GM21825 (cell line): Measurements from ENCODE around the gene TRRAP.
"Not testable (repeated sequence)": the region's sequence is repeated elsewhere in the genome, so short reads cannot be mapped to it uniquely, and the experiment has no call there.

Experiments used
- ATAC-seq: cut with Tn5 transposase; IDR thresholded peaks from one replicate; pipeline ENCODE4 v1.9.1; 2021; ENCODE audit warnings: mild to moderate bottlenecking, moderate library complexity; ENCODE audit not compliant: unreplicated experiment

The TRRAP gene

GRCh38 chr7:98864731-98865453 is 13.4 kb upstream of the TRRAP start:
- no peak for ATAC-seq

GRCh38 chr7:98866351-98866750 is 12.0 kb upstream of the TRRAP start:
- no peak for ATAC-seq

DNA sequence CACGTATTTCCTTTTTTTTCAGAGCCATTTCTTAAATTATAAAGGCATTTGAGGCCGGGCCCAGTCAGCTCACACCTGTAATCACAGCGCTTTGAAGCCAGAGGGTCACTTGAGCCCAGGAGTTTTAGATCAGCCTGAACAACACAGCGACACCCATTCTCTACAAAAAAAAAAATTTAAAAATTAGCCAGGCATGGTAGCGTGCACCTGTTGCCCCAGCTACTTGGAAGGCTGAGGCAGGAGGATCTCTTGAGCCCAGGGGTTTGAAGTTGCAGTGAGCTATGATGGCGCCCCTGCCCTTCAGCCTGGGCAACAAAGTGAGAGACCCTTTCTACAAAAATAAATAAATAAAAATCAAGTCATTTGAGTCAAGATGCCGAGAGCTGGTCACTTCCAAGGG is 11.6 kb upstream of the TRRAP start:
- no peak for ATAC-seq

DNA sequence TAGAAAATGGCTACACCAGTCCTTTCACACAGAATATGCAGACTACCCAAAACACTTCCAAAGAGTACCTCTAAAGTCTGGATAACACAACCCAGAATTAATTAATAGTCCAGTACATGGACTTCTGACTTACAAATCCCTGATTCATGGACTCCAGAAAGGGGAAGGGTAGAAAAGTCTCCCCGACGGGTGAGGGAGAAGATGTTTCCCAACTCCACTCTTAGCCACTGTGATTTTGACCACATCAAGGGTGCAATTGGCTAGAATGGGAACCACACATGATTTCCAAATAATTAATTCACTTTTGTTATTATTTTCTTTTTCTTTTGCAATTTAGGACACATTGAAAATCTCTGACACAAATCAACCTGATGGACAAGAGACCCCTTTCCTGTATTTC is 9.9 kb upstream of the TRRAP start:
- no peak for ATAC-seq

- ATAC-seq, result no peak
Measured at GRCh38 chr7:98869027-98869596, 9.2 kb upstream of the TRRAP start.

- peak; percentile 9 for ATAC-seq
Measured at GRCh38 chr7:98869597-98870120, 8.7 kb upstream of the TRRAP start, which contains the start of gene TMEM130. Gene TMEM130, minus strand, starts transcription at chr7:98870014. Its CDS starts 153 bp downstream, at chr7:98869861.

DNA sequence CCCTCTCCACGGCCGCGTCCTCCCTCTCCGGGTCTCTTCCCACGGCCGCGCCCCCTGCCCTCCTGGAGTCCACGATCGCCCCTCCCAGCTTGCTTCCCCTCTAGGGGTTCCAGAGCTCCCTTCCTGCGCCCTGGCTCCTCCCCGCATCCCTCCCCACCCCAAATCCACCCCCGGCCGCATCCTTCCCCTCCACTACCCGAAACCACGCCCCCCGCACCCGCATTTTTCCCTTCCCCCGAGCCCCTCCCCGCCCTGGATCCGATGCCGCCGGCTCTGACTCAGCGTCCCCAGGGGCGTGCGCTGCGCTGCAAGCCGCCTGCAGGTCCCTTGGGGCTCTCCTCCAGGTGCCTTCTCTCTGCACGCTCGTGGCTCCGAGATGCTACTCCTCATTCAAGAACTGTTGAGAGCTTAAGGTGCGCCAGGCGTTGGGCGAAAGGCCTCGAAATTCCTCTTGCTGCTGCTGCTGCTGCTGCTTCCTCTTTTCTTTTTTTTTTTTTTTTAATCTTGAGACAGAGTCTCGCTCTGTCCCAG is 8.1 kb upstream of the TRRAP start:
- ATAC-seq, result peak; percentile 92

DNA sequence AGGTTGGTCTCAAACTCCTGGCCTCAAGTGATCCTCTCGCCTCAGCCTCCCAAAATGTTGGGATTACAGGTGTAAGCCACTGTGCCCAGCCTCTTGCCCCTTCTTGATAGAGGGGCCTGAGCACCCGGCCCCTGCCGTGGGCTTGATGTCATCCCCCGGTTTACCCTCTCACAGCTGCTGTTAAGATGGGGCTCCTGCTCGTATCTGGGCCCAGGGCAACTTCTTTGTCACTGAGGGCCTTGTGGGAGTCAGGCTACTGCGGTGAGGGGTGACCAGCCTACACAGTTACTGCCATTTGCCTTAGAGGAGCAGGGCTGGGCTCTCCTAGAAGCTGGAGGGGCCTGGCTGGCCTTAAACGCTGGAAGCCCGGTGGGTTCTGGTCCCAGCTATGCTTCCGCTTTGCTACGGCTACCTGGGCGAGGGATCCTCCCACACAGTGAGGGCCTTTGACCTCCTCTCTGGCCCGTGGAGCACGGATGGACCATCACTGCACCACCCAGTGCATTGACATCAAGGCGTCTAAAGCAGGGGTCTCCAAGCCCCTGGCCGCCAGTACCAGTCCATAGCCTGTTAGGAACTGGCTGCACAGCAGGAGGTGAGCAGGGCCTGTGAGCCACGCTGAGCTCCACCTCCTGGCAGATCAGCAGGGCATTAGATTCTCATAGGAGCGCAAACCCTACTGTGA is 7.4 kb upstream of the TRRAP start:
- ATAC-seq, result no peak

- ATAC-seq, result no peak
Measured at GRCh38 chr7:98872328-98872924, 5.9 kb upstream of the TRRAP start.

DNA sequence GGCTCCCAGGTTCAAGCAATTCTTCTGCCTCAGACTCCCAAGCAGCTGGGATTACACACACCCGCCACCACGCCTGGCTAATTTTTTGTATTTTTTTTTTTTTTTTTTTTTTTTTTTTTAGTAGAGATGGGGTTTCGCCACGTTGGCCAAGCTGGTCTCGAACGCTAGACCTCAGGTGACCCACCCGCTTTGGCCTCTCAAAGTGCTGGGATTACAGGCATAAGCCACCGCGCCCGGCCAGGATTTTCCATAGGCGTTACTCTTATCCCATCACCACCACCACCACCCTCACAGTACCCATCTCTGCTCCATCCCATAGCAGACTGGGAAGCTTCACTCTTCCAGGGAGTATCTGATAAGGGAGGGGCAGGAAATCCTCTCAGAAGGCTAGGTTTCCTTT is 4.7 kb upstream of the TRRAP start:
- not testable (repeated sequence) for ATAC-seq

- no peak for ATAC-seq
Measured at GRCh38 chr7:98874942-98875341, 3.4 kb upstream of the TRRAP start.

GRCh38 chr7:98875501-98875900 is 2.8 kb upstream of the TRRAP start:
- ATAC-seq, result no peak

DNA sequence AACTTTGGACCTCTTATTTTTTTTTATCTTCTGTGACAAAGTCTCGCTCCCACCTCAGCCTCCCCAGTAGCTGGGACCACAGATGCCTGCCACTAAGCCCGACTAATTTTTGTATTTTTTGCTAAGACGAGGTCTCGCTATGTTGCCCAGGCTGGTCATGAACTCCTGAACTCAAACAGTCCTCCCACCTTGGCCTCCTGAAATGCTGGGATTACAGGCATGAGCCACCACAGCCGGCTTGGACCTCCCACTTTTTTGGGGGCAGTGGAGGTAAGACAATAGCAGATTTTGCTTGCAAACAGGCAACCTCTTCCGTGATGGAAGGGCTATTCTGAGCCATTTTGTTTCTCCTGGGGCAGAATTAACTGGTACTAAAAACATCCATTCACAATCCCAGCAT is 1.2 kb upstream of the TRRAP start:
- ATAC-seq, result no peak

DNA sequence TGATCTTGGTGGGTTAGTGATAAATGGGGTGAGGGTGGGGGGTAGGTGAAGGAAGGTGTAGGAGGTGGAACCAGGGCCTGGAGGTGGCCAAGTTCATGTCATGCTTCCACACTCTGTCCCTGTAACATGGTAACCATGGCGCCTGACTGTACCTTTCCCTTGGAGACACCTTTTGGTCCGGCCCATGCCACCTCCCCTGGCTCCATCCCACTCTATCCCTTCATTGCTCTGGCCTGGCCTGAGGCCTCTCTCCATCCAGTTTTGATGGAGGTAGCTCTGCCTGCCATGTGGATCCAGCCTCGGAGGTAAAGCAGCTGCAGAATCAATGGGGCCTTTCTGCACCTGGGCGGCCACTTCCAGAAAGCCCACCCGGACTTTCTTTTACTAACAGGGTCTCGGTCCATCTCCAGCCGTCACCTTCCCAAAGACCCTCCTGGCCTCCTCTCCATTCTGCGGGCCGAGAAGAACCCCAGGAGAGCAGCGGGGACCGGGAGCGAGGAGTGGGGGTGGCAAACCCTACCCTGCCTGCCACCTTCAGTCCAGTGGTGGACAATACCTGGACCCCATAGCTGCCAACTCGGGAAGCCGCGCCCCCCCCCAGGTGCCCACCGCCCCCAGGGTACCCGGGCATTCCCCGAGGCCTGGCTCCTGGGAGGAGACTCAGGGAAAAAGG is 504 bp upstream of the TRRAP start:
- ATAC-seq, result no peak

DNA sequence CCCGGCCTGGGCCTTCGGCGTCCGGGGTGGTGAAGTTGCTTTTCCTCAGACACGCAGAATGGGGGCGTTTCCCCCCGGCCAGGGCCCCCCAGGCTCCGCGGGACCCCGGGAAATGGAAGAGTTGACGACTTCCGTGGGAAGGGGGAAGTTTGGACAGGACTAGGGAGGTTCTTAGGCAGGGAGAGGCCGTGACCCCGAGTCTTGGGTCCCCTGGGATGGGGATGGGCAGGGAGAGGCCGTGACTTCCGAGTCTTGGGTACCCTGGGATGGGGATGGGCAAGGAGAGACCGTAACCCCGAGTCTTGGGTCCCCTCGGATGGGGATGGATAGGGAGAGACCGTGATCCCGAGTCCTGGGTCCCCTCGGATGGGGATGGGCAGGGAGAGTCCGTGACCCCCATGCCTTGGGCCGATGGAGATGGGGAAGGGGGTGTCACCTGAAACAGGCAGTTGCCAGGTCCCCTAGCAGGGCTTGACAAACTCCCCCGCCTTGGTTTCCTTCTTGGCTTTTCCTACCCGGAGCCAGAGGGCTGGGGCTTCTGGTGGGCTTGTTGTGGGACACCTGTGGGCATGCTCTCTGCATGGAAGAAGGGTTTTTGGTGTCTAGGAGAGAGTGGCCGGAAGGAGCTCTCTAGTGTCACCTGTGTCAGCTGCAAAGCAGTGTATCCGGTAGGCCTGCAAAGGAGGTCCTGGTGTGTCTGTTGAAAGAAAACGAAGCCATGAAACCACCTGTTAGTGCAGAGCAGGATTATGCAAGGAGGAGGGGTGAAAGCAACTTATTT is 1.1 kb downstream of the TRRAP start:
- peak; percentile 78 for ATAC-seq

- ATAC-seq, result no peak
Measured at GRCh38 chr7:98879979-98880315, 1.6 kb downstream of the TRRAP start.

- no peak for ATAC-seq
Measured at GRCh38 chr7:98880485-98880884, 2.2 kb downstream of the TRRAP start.

DNA sequence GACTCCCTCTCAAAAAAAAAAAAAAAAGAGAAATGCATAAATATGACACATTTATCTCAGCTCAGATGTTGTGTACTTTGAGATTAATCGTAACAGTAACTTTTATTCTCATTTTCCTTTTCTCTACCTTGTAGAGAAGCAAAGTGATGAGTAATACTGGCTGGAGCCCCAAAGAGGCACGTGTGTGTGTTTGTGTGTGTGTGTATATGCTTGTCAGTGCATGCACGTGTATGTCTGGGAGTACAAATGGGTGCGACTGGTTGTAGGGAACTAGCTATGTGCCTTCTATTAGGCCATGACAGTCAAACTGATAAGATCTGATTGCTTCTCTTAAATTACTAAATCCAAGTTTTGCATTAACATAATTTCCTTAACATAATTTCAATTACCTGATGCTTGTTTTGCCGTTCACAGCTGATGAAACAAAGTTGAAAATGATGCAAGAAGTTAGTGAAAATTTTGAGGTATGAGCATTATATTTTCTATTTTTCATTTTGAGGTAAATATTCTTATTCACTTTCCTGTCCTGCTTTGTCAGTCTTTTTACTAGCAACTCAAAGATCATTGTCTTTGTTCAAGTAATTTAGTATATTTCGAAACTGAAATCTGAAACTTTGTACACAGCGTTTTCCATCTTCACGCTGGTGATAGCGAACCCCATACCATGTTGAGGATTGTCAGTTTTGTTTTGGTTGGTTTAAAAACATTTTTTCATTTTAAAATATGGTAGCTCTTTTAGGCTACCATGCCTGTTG is 3.4 kb downstream of the TRRAP start:
- no peak for ATAC-seq

GRCh38 chr7:98884416-98884815 is 6.1 kb downstream of the TRRAP start:
- no peak for ATAC-seq
